ENCODE measurements around the gene TPTE.

GRCh38 chr21:10539956-10540355, 18.6 kb downstream of the TPTE start:
- TF ChIP-seq, protein P1, sequence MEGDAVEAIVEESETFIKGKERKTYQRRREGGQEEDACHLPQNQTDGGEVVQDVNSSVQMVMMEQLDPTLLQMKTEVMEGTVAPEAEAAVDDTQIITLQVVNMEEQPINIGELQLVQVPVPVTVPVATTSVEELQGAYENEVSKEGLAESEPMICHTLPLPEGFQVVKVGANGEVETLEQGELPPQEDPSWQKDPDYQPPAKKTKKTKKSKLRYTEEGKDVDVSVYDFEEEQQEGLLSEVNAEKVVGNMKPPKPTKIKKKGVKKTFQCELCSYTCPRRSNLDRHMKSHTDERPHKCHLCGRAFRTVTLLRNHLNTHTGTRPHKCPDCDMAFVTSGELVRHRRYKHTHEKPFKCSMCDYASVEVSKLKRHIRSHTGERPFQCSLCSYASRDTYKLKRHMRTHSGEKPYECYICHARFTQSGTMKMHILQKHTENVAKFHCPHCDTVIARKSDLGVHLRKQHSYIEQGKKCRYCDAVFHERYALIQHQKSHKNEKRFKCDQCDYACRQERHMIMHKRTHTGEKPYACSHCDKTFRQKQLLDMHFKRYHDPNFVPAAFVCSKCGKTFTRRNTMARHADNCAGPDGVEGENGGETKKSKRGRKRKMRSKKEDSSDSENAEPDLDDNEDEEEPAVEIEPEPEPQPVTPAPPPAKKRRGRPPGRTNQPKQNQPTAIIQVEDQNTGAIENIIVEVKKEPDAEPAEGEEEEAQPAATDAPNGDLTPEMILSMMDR (conservative IDR thresholded peaks at IDR 0.05 in 1 of 2, IDR thresholded peaks at IDR 0.05 in 1 of 2; ENCODE audit: extremely low read depth in 1 of 2, insufficient read depth in 1 of 2, low read depth in 1 of 2, low read length in 2 of 2): no peak
- TF ChIP-seq EZH2 (IDR thresholded peaks at IDR 0.05; ENCODE audit: borderline replicate concordance, low read length): no peak

Measured in mammary epithelial cell (primary cell).